ENCODE data around the gene SLC9A2. TPM values are rescaled to one million over a fixed set of nuclear protein-coding genes. Genes with fewer than 3 reads are reported as not detected.

Gene SLC9A2
- total RNA-seq, 2 donors from 2014 or later, result not detected

Other genes starting within 250 kb of the SLC9A2 start
- 1 to 10 TPM; 1.9 to 4.1 TPM for gene IL18RAP, start 196.4 kb upstream of the SLC9A2 start, total RNA-seq
- under 1 TPM in 1 of 2 donors, not detected in 1; 0.14 TPM for gene SLC9A4, start 146.3 kb upstream of the SLC9A2 start, total RNA-seq
- 1 to 10 TPM; 2.8 to 3.4 TPM for gene TMEM182, start 142.5 kb downstream of the SLC9A2 start, total RNA-seq

All from posterior vena cava (tissue), 2 donors.